MM.1S (cell line): ENCODE measurements around the gene UBE2E3.

Experiments used
- CTCF ChIP-seq: fragments of 300-600 bp; sonication (generic); IDR thresholded peaks from 2 replicates; pipeline ENCODE4 v1.5.1; 2016; ENCODE audit warnings: antibody characterized with exemption, low read length, mixed read lengths
- EZH2 ChIP-seq: fragments of 300-600 bp; sonication (generic); optimal IDR thresholded peaks from 2 replicates; pipeline ENCODE3; 2017; ENCODE audit warnings: low read depth, mild to moderate bottlenecking, antibody characterized with exemption, low read length, mixed read lengths
- EZH2phosphoT487 ChIP-seq: fragments of 300-600 bp; sonication (generic); IDR thresholded peaks from 2 replicates; pipeline ENCODE4 v1.6.1; 2018; ENCODE audit warnings: antibody characterized with exemption, low read length

GRCh38 chr2:180953550-180953949 lies 26.9 kb upstream of the UBE2E3 start:
- TF ChIP-seq CTCF = no peak
- TF ChIP-seq EZH2 = no peak
- TF ChIP-seq EZH2phosphoT487 = no peak
